Activated CD8-positive, alpha-beta memory T cell treated with anti-CD3 and anti-CD28 coated beads for 24 hours (primary cell): ENCODE data around the gene FAM221A.
"Not testable (repeated sequence)": the region's sequence is repeated elsewhere in the genome, so short reads cannot be mapped to it uniquely, and the experiment has no call there.

Source experiments
- DNase-seq: peaks from one replicate; pipeline ENCODE4 v3.0.0-alpha.2; 2020

FAM221A gene

DNA sequence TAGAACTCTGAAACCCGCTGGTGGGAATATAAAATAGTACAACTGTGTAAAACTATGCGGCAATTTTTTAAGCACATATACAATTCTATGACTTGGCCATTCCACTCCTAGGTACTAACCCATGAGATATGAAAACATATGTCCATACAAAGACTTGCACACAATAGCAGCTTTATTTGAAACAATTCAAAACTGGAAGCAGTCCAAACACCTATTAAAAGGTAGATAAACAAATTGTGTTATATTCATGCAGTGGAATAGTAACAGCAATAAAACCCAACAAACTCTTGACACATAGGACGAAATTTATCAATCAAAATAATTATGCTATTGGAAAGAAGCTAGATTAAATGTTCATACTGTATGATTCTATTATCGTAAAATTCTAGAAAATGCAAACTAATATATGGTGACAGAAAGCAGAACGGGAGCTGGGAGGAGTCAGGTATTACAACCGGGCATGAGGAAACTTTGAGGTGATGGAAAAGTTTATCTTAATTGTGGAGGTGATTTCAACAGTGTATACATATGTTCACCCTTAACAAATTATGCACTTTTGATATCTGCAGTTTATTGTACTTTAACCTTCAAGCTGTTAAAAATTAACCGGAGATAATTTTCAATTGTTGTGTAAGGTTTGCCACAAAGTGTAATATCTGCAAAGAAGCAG, 29.2 kb downstream of the FAM221A start:
- no peak for DNase-seq

- no peak for DNase-seq
Observed at GRCh38 chr7:23710000-23710399, 30.0 kb downstream of the FAM221A start, which contains the start of gene STK31. TSS of gene STK31 (plus strand) at chr7:23710219. CDS start at chr7:23710286, 67 bp downstream.

DNA sequence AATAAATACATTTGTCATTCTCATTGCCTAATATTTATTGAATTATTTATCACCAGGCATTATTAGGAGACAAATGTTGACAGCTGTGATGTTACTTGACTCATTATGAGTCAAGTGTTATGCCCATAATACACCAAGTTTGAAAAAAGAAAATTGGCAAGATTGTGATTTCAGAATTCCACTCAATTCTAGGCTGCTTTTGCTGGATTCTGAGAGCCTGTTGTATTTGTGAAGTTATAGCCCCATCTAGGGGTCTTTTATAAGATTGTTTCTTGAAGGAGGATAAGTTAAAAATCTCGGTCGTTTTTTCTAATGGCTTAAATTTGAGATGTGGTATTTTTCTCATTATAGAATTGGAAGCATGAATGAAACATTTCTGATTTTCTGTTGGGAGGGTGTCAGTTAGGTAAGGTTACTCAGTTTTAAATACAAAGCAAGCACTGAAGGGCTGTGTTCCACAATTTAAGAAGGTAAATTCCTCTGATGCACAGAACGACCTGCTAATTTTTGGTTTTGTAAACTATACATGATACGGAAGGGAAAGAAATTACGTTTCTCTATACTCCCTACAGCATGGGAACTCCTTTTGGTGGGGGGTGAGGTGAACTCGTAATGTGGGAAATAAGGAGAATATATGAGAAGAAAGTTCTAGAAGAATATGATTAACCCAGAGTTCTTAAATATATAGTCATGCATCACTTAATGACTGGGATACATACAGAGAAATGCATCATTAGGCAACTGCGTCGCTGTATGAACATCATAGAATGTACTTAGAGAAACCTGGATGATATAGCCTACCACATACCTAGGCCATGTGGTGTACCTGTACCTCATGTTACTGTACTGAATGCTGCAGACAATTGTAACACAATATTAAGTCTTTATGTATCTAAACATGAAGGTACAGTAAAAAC, 32.6 kb downstream of the FAM221A start:
- no peak for DNase-seq

DNA sequence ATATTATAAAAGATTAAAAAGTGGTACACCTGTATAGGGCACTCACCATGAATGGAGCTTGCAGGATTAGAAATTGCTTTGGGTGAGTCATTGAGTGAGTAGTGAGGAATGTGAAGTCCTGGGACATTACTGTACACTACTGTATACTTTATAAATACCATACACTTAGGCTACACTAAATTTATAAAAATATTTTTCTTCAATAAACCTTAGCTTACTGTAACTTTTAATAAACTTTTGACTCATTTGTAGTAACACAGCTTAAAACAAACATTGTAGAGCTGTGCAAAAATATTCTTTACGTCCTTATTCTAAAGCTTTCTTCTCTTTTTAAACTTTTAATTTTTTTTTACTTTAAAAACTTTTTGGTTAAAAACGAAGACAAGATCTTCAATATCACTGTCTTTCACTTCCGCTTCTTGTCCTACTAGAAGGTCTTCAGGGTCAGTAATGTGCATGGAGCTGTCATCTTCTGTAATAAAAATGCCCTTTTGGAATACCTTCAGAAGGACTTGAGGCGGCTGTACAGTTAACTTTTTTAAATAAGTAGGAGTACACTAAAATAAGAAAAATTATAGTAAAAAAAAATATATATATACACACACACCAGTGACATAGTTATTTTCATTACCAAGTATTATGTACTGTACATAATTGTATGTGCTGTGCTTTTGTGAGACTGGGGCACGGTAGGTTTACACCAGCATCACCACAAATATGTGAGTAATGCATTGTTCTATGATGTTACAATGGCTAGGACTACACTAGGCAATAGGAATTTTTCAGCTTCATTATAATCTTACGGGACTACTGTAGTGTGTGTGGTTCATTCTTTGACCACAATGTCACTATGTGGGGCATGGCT, 33.5 kb downstream of the FAM221A start:
- DNase-seq, result no peak

DNA sequence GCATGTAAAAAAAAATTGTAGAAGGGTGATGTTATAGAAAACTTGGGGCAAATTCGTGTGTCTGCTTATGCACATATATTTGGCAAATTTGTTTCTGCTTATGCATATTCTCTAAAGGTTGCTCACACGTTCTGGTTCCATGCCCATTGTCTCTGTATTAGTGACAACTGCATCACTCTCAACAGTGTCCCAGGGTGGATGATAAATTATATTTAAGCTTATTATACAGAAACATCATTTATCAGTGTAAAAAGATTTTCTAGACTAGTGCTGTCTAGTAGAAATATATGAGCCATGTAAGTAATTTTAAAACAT, 34.1 kb downstream of the FAM221A start:
- DNase-seq, result no peak

GRCh38 chr7:23714579-23714978, 34.6 kb downstream of the FAM221A start:
- DNase-seq, result no peak

- DNase-seq, result no peak
Observed at GRCh38 chr7:23715099-23715498, 35.1 kb downstream of the FAM221A start.

GRCh38 chr7:23717788-23718187, 37.8 kb downstream of the FAM221A start:
- DNase-seq, result no peak

GRCh38 chr7:23721456-23721855, 41.5 kb downstream of the FAM221A start:
- no peak for DNase-seq

DNA sequence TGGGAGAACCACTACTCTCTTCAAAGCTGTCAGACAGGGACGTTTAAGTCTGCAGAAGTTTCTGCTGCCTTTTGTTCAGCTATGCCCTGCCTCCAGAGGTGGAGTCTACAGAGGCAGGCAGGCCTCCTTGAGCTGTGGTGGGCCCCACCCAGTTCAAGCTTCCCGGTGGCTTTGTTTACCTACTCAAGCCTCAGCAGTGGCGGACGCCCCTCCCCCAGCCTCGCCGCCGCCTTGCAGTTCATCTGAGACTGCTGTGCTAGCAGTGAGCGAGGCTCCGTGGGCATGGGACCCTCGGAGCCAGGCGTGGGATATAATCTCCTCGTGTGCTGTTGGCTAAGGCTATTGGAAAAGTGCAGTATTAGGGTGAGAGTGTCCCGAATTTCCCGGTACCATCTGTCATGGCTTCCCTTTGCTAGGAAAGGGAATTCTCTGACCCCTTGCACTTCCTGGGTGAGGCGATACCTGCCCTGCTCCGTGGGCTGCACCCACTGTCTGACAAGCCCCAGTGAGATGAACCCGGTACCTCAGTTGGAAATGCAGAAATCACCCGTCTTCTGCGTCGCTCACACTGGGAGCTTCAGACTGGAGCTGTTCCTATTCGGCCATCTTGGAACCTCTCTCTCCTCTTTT, 42.7 kb downstream of the FAM221A start:
- DNase-seq, result not testable (repeated sequence)

- not testable (repeated sequence) for DNase-seq
Observed at GRCh38 chr7:23724113-23724512, 44.1 kb downstream of the FAM221A start.

DNA sequence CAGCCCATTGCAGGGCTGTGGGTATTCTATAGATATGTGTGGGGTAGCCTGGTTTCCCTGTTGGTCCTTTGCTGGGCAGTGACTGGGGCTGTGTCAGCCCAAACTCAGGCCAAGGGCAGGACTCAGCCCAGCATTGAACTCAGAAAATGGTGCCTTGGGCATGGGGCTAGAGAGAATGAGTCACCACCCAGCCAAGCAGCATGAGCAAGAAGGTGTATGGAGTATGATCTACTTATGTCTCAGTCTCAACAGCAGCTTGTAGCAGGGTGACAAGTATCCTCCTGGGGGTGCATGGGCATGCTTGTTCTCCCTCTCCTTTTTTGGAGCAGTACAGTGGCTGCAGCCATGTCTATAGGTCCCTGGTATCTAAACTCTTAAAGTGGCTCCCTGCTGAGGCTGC, 62.1 kb downstream of the FAM221A start:
- DNase-seq, result no peak

- no peak for DNase-seq
Observed at GRCh38 chr7:23743226-23743625, 63.2 kb downstream of the FAM221A start.

DNA sequence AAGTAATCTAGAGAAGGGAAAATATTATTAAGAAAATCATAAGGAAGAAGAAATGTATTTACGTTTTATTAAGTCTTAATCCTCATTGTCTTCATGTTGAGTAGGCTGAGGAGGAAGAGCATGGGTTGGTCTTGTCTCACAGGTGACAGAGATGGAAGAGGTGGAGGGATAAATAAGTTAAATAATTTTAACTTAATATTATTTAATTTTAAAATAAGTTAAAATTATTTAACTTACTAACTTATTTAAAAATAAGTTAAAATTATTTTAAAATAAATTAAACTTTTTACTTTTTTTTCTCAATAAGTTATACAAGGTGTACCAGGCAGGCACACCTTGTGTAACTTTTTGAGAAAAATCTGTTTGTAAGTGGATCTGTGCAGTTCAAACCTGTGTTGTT, 66.6 kb downstream of the FAM221A start:
- DNase-seq, result no peak

DNA sequence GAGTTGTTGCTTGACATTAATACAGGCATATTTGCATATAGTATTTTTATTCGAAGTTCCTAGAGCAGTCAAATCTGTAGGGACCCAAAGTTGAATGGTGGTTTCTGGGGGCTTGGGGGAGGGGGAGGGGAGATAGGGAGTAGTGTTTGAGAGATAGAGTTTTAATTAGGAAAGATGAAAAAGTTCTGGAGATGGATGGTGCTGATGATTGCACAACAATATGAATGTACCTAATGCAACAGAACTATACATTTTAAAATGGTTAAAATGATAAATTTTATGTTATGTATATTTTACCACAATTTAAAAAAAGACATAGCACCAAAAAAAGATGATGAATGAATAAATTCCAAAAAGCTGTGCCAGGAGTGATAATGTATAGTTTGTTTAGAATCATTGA, 71.9 kb downstream of the FAM221A start:
- no peak for DNase-seq
